H9 (cell line): Measurements from ENCODE around the gene DHRSX. TPM values are rescaled to one million over a fixed set of nuclear protein-coding genes. Genes with fewer than 3 reads are reported as not detected.

ENCODE experiments used
- DNase-seq: peaks from one replicate; pipeline ENCODE4 v3.0.0-alpha.2; 2017
- H2AFZ ChIP-seq: one replicate; pipeline ENCODE4 v1.6.1; 2013; ENCODE audit warnings: mild to moderate bottlenecking, low read length, control low read depth, moderate library complexity
- H2AK5ac ChIP-seq: 2 replicates; pipeline ENCODE4 v1.6.1; 2013; ENCODE audit warnings: low read length, control low read depth, mixed read lengths; ENCODE audit not compliant: insufficient read length
- H2BK120ac ChIP-seq: one replicate; pipeline ENCODE4 v1.6.1; 2013; ENCODE audit warnings: low read depth, mild to moderate bottlenecking, low read length, control low read depth, inconsistent platforms; ENCODE audit not compliant: poor library complexity, severe bottlenecking
- H2BK12ac ChIP-seq: 2 replicates; pipeline ENCODE4 v1.6.1; 2013; ENCODE audit warnings: low read length, control low read depth, mixed read lengths, low read depth; ENCODE audit not compliant: insufficient read length
- H2BK15ac ChIP-seq: 2 replicates; pipeline ENCODE4 v1.6.1; 2013; ENCODE audit warnings: low read depth, low read length, control low read depth
- H2BK20ac ChIP-seq: one replicate; pipeline ENCODE4 v1.6.1; 2013; ENCODE audit warnings: low read depth, mild to moderate bottlenecking, low read length, control low read depth, inconsistent platforms; ENCODE audit not compliant: poor library complexity, severe bottlenecking
- H2BK5ac ChIP-seq: 2 replicates; pipeline ENCODE4 v1.6.1; 2013; ENCODE audit warnings: low read length, control low read depth, mixed read lengths; ENCODE audit not compliant: insufficient read length
- H3K14ac ChIP-seq: 2 replicates; pipeline ENCODE4 v1.6.1; 2013; ENCODE audit warnings: low read length, control low read depth; ENCODE audit not compliant: insufficient read depth
- H3K18ac ChIP-seq: 2 replicates; pipeline ENCODE4 v1.6.1; 2013; ENCODE audit warnings: low read depth, mild to moderate bottlenecking, mixed read lengths, low read length, control low read depth; ENCODE audit not compliant: insufficient read length
- H3K23ac ChIP-seq: 2 replicates; pipeline ENCODE4 v1.6.1; 2013; ENCODE audit warnings: low read length, control low read depth, mixed read lengths, low read depth; ENCODE audit not compliant: insufficient read length
- H3K23me2 ChIP-seq: 2 replicates; pipeline ENCODE4 v1.6.1; 2013; ENCODE audit warnings: low read depth, mild to moderate bottlenecking, mixed read lengths, low read length, control low read depth; ENCODE audit not compliant: insufficient read length, poor library complexity, severe bottlenecking
- H3K27ac ChIP-seq: 2 replicates; pipeline ENCODE4 v1.5.1; 2013; ENCODE audit warnings: low read length, control low read depth, mixed read lengths, low read depth; ENCODE audit not compliant: insufficient read length
- H3K27me3 ChIP-seq: 2 replicates; pipeline ENCODE4 v1.6.1; 2013; ENCODE audit warnings: low read length, control low read depth, inconsistent platforms; ENCODE audit not compliant: insufficient read depth
- H3K4ac ChIP-seq: 2 replicates; pipeline ENCODE4 v1.6.1; 2013; ENCODE audit warnings: low read depth, mild to moderate bottlenecking, control low read depth, inconsistent platforms, low read length, moderate library complexity
- H3K4me1 ChIP-seq: 2 replicates; pipeline ENCODE4 v1.6.1; 2013; ENCODE audit warnings: low read length, control low read depth, inconsistent platforms; ENCODE audit not compliant: insufficient read depth
- H3K4me2 ChIP-seq: 2 replicates; pipeline ENCODE4 v1.6.1; 2013; ENCODE audit warnings: low read length, control low read depth, mixed read lengths; ENCODE audit not compliant: insufficient read length, insufficient read depth
- H3K56ac ChIP-seq: 2 replicates; pipeline ENCODE4 v1.6.1; 2013; ENCODE audit warnings: low read depth, mild to moderate bottlenecking, mixed read lengths, low read length, control low read depth; ENCODE audit not compliant: insufficient read length
- H3K79me1 ChIP-seq: 2 replicates; pipeline ENCODE4 v1.6.1; 2013; ENCODE audit warnings: low read depth, mild to moderate bottlenecking, moderate library complexity, low read length, control low read depth, inconsistent platforms; ENCODE audit not compliant: insufficient read depth, poor library complexity, severe bottlenecking
- H3K79me2 ChIP-seq: 2 replicates; pipeline ENCODE4 v1.6.1; 2013; ENCODE audit warnings: low read length, control low read depth, inconsistent platforms; ENCODE audit not compliant: insufficient read depth
- H3K9ac ChIP-seq: 2 replicates; pipeline ENCODE4 v1.6.1; 2013; ENCODE audit warnings: low read length, control low read depth, mixed read lengths; ENCODE audit not compliant: insufficient read length; ENCODE audit errors: extremely low read depth
- H3K9me3 ChIP-seq: one replicate; pipeline ENCODE4 v1.6.1; 2013; ENCODE audit warnings: low read depth, low read length, inconsistent platforms; ENCODE audit not compliant: control insufficient read depth
- H3T11ph ChIP-seq: one replicate; pipeline ENCODE4 v1.6.1; 2013; ENCODE audit warnings: mild to moderate bottlenecking, low read length, control low read depth, inconsistent platforms
- H4K20me1 ChIP-seq: one replicate; pipeline ENCODE4 v1.6.1; 2013; ENCODE audit not compliant: control insufficient read depth, insufficient read length, insufficient read depth
- H4K5ac ChIP-seq: 2 replicates; pipeline ENCODE4 v1.6.1; 2013; ENCODE audit warnings: low read depth, mild to moderate bottlenecking, mixed read lengths, low read length, control low read depth; ENCODE audit not compliant: insufficient read length
- H4K8ac ChIP-seq: replicated peaks from 2 replicates; pipeline ENCODE4 v1.6.1; 2013; ENCODE audit warnings: low read length, control low read depth, mixed read lengths, low read depth; ENCODE audit not compliant: insufficient read length
- H4K91ac ChIP-seq: 2 replicates; pipeline ENCODE4 v1.6.1; 2013; ENCODE audit warnings: low read depth, mild to moderate bottlenecking, moderate library complexity, mixed read lengths, low read length, control low read depth; ENCODE audit not compliant: insufficient read length
- H3K27ac Mint-ChIP-seq, 3 experiments: 2 replicates in 2 of 3; 3 replicates in 1 of 3; pipeline ENCODE4 v1.8.0; 2020 to 2021; ENCODE audit warnings: mixed read lengths in 3 of 3, mild to moderate bottlenecking in 1 of 3, moderate library complexity in 1 of 3
- H3K27me3 Mint-ChIP-seq: 2 replicates; pipeline ENCODE4 v1.8.0; 2021; ENCODE audit warnings: low read depth, mild to moderate bottlenecking, moderate library complexity, mixed read lengths
- H3K36me3 Mint-ChIP-seq, 3 experiments: 2 replicates in 2 of 3; 3 replicates in 1 of 3; pipeline ENCODE4 v1.8.0; 2020 to 2021; ENCODE audit warnings: low read depth in 3 of 3, mixed read lengths in 3 of 3; ENCODE audit not compliant: insufficient read depth in 1 of 3
- H3K4me1 Mint-ChIP-seq, 2 experiments: 2 replicates each; pipeline ENCODE4 v1.8.0; 2020; ENCODE audit warnings: mixed read lengths in 2 of 2
- H3K4me3 Mint-ChIP-seq, 2 experiments: 2 replicates in 1 of 2; 3 replicates in 1 of 2; pipeline ENCODE4 v1.8.0; 2020 to 2021; ENCODE audit warnings: mild to moderate bottlenecking in 2 of 2, mixed read lengths in 2 of 2, moderate library complexity in 1 of 2
- H3K9me3 Mint-ChIP-seq, 2 experiments: 2 replicates in 1 of 2; 3 replicates in 1 of 2; pipeline ENCODE4 v1.8.0; 2020; ENCODE audit warnings: mild to moderate bottlenecking in 2 of 2, mixed read lengths in 2 of 2, moderate library complexity in 1 of 2
- CTCF ChIP-seq: fragments of 200-600 bp; sonication (generic); conservative IDR thresholded peaks from 3 replicates; pipeline ENCODE4 v1.8.0; 2021; ENCODE audit warnings: antibody characterized with exemption, mild to moderate bottlenecking
- WGBS: extraction: QIAGEN DNeasy Blood & Tissue Kit; methylation state at CpG from one replicate; pipeline ENCODE4 v1.1.7; 2013; ENCODE audit warnings: missing lambda C conversion rate, low lambda C conversion rate, mixed read lengths; ENCODE audit not compliant: insufficient read length; ENCODE audit errors: extremely low coverage; 5-methylcytosine and 5-hydroxymethylcytosine counted together
- total RNA-seq: library from RNA; stranded (reverse); gene quantifications from 2 replicates; pipeline ENCODE4 v1.2.1, GENCODE V29; 2021

DHRSX gene
- total RNA-seq, 1 experiment from 2014 or later = 44.0 TPM

- H3K56ac ChIP-seq = no peak overlapping the region
- H3K27me3 ChIP-seq = no peaks in the 10 kb centered on the region
- H3K79me2 ChIP-seq = no peaks in the 10 kb centered on the region
- H4K5ac ChIP-seq = no peak overlapping the region
- Mint-ChIP-seq H3K4me3 (no peak overlapping the region), H3K9me3 (peaks cover 11 to 13% of the 10 kb centered on the region in 2 experiments; a peak in 4 of 5 replicates), H3K27me3 (peaks cover 2% of the 10 kb centered on the region; the same call in 1 of the 2 replicates), H3K4me1 (peaks cover 26% of the 10 kb centered on the region in 2 experiments), H3K27ac (no peak overlapping the region; a peak in 1 of 7 replicates), H3K36me3 (peaks cover 38 to 67% (median 60%) of the 10 kb centered on the region in 3 experiments)
- H3K27ac ChIP-seq = no peak overlapping the region
- no peak overlapping the region for H2BK5ac ChIP-seq
- no peak overlapping the region for H3K9ac ChIP-seq
- H3K18ac ChIP-seq = no peak overlapping the region
- no peak overlapping the region for H2BK15ac ChIP-seq
- H3K4me1 ChIP-seq = peaks cover 2% of the 10 kb centered on the region; the same call in 1 of the 2 replicates
- no CpG with 5 or more reads among the region's 4 CpGs for WGBS
- no peak overlapping the region for H4K91ac ChIP-seq
- H3K23ac ChIP-seq = no peak overlapping the region
- no peak for DNase-seq
- no peak overlapping the region for H2AFZ ChIP-seq
- no peaks in the 10 kb centered on the region for H3K79me1 ChIP-seq
- no peak overlapping the region for H2BK20ac ChIP-seq
- no peak for TF ChIP-seq CTCF
- no peak overlapping the region for H2BK120ac ChIP-seq
- H2AK5ac ChIP-seq = no peak overlapping the region
- H4K20me1 ChIP-seq = no peaks in the 10 kb centered on the region
- H3K23me2 ChIP-seq = no peaks in the 10 kb centered on the region
- H3K4ac ChIP-seq = no peak overlapping the region
- no peak overlapping the region for H3T11ph ChIP-seq
- H3K14ac ChIP-seq = no peak overlapping the region
- H2BK12ac ChIP-seq = no peak overlapping the region
- H3K9me3 ChIP-seq = no peaks in the 10 kb centered on the region
- no peak overlapping the region for H4K8ac ChIP-seq
- H3K4me2 ChIP-seq = no peak overlapping the region
These were observed 76.9 kb downstream of the DHRSX start for GRCh38 chrX:2423899-2424298.
